ENCODE measurements around the gene PACS2. TPM values are rescaled to one million over a fixed set of nuclear protein-coding genes. Genes with fewer than 3 reads are reported as not detected.
"Not testable (repeated sequence)": the region's sequence is repeated elsewhere in the genome, so short reads cannot be mapped to it uniquely, and the experiment has no call there.

The PACS2 gene
- total and polyA plus RNA-seq, 2 donors (not counting 1 experiment from before 2014, with no cell fraction given): 65.6 to 70.7 TPM

DNA sequence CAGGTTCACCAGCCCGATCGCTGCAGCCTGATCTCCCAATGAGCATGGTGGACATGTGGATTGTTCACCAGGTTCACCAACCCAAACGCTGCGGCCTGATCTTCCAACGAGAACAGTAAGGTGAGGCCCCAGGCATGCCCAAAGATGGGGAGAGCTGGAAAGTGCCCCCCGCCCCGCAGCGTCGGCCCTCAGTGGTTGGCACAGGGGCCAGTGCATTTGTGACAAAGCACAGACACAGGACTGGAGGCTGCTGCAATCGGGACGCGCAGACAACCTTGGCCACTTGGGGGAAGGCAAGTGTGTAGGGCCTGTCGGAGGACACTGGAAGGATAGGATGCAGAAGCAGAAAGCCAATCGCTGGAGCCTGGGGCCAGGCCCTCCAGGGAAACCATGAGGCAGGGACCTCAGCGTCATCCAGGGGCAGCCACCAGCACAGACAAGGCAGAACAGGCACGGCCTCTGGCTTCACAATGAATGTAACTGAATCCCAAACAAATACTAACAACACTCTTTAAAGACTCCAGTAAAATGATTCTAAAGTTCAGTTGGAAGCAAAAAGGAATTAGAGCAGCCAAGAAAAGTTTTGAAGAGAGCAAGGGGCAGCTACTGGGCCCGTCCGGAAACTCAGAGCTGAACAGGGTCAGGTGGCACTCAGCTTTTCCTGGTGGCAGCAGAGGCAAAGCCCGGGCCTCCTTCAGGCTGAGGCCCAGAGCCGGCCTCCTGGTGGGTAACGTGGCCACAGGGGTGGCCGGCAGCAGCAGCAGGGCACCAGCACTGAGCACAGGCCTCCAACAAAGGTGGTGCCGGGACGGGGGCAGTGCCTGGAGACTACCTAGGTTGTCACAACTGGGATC is 27.1 kb upstream of the PACS2 start:
- no peak overlapping the region for H3K4me2 ChIP-seq (replicated peaks; ENCODE audit: low read depth, low read length, poor library complexity, severe bottlenecking)
- H3K27ac ChIP-seq (ENCODE audit: low read length in 2 of 2): no peak overlapping the region
- ChIA-PET CTCF (no interaction called here), POLR2A (no interaction called here)
- TF ChIP-seq CTCF (IDR thresholded peaks at IDR 0.05) (no peak), EZH2 (IDR thresholded peaks at IDR 0.05; ENCODE audit: borderline replicate concordance, insufficient read depth, low read depth, low read length, poor library complexity, severe bottlenecking) (no peak)
- no peak overlapping the region for H3K9ac ChIP-seq (ENCODE audit: low read length)
- H4K20me1 ChIP-seq (ENCODE audit: control insufficient read depth, insufficient read depth, low read length, poor library complexity, severe bottlenecking): peaks cover 74% of the 10 kb centered on the region
- H3K4me1 ChIP-seq (ENCODE audit: control insufficient read depth in 2 of 2, insufficient read depth in 2 of 2, low read length in 2 of 2): peaks cover 26 to 35% of the 10 kb centered on the region in 2 donors
- no peak overlapping the region for H2AFZ ChIP-seq (ENCODE audit: insufficient read depth, low read depth, low read length, poor library complexity, severe bottlenecking)
- DNase-seq (no peak), ATAC-seq (ENCODE audit: low read depth) (no peak)
- intact Hi-C loops (cut with micrococcal nuclease): no loop called here
- H3K36me3 ChIP-seq (replicated peaks in 1 of 2; ENCODE audit: control extremely low read depth in 1 of 2, control insufficient read depth in 1 of 2, extremely low read depth in 1 of 2, insufficient read depth in 2 of 2, low read length in 1 of 2): peaks cover 0 to 2% of the 10 kb centered on the region in 2 experiments
- peaks cover 75% of the 10 kb centered on the region for H3K79me2 ChIP-seq (ENCODE audit: control insufficient read depth, insufficient read depth, low read length)
- Mint-ChIP-seq H3K9me3 (ENCODE audit: insufficient read depth) (no peaks in the 10 kb centered on the region), H3K4me3 (no peak overlapping the region), H3K27ac (no peak overlapping the region), H3K4me1 (peaks cover 34% of the 10 kb centered on the region), H3K27me3 (no peaks in the 10 kb centered on the region)
- no peak overlapping the region for H3K4me3 ChIP-seq (ENCODE audit: control extremely low read depth in 1 of 5, extremely low read depth in 1 of 5, insufficient read depth in 1 of 5, low read depth in 2 of 5, low read length in 4 of 5)
- 93% methylated on average over 20 of the region's 24 CpGs for WGBS (ENCODE audit: insufficient coverage)
- no peaks in the 10 kb centered on the region for H3K27me3 ChIP-seq (replicated peaks in 1 of 4; ENCODE audit: control extremely low read depth in 1 of 4, control insufficient read depth in 3 of 4, insufficient read depth in 4 of 4, low read length in 3 of 4)
- no peaks in the 10 kb centered on the region for H3K9me3 ChIP-seq (ENCODE audit: control extremely low read depth in 1 of 3, control insufficient read depth in 2 of 3, insufficient read depth in 1 of 3, low read length in 2 of 3)

GRCh38 chr14:105288936-105289335 is 25.6 kb upstream of the PACS2 start:
- CTCF ChIA-PET: interaction anchor here (2.0 kb wide), 1 partner anchor 192 kb away, joined by 5 read pairs; no protein-coding TSS in a partner anchor
- H3K4me3 Mint-ChIP-seq; H3K27ac ChIP-seq (ENCODE audit: low read length in 2 of 2); H3K9ac ChIP-seq (ENCODE audit: low read length); H2AFZ ChIP-seq (ENCODE audit: insufficient read depth, low read depth, low read length, poor library complexity, severe bottlenecking); H3K27me3 Mint-ChIP-seq; H3K9me3 Mint-ChIP-seq (ENCODE audit: insufficient read depth); DNase-seq; H3K4me2 ChIP-seq (replicated peaks; ENCODE audit: low read depth, low read length, poor library complexity, severe bottlenecking); intact Hi-C loops (cut with micrococcal nuclease); H3K36me3 ChIP-seq (replicated peaks in 1 of 2; ENCODE audit: control extremely low read depth in 1 of 2, control insufficient read depth in 1 of 2, extremely low read depth in 1 of 2, insufficient read depth in 2 of 2, low read length in 1 of 2); H3K27ac Mint-ChIP-seq; H3K9me3 ChIP-seq (ENCODE audit: control extremely low read depth in 1 of 3, control insufficient read depth in 2 of 3, insufficient read depth in 1 of 3, low read length in 2 of 3); POLR2A ChIA-PET; H3K27me3 ChIP-seq (replicated peaks in 1 of 4; ENCODE audit: control extremely low read depth in 1 of 4, control insufficient read depth in 3 of 4, insufficient read depth in 4 of 4, low read length in 3 of 4); H3K4me3 ChIP-seq (ENCODE audit: control extremely low read depth in 1 of 5, extremely low read depth in 1 of 5, insufficient read depth in 1 of 5, low read depth in 2 of 5, low read length in 4 of 5); ATAC-seq (ENCODE audit: low read depth): not testable (repeated sequence)
- peaks cover 44% of the 10 kb centered on the region for H3K4me1 Mint-ChIP-seq
- Histone ChIP-seq H4K20me1 (ENCODE audit: control insufficient read depth, insufficient read depth, low read length, poor library complexity, severe bottlenecking) (peaks cover 72% of the 10 kb centered on the region), H3K4me1 (ENCODE audit: control insufficient read depth in 2 of 2, insufficient read depth in 2 of 2, low read length in 2 of 2) (peaks cover 35 to 46% of the 10 kb centered on the region in 2 donors), H3K79me2 (ENCODE audit: control insufficient read depth, insufficient read depth, low read length) (peaks cover 77% of the 10 kb centered on the region)
- 78% methylated on average over 4 of the region's 6 CpGs for WGBS (ENCODE audit: insufficient coverage)
